Ramos (cell line): Measurements from ENCODE around the gene PVALB.

Experiments
- in situ Hi-C: fragments of 300-500 bp; cut with MboI; formaldehyde crosslinking; loops from one replicate; pipeline ENCODE4 v1.14.3; 2022; ENCODE audit warnings: low sequenced_read_pairs; ENCODE audit not compliant: unreplicated experiment

The PVALB gene

GRCh38 chr22:36815558-36816338 is 1.1 kb downstream of the PVALB start:
- in situ Hi-C loops, result no loop called here

- in situ Hi-C loops, result no loop called here
Observed at GRCh38 chr22:36814801-36815200, 2.0 kb downstream of the PVALB start.

GRCh38 chr22:36811094-36811800 is 5.6 kb downstream of the PVALB start:
- in situ Hi-C loops, result no loop called here

GRCh38 chr22:36809351-36809750 is 7.5 kb downstream of the PVALB start:
- in situ Hi-C loops, result no loop called here

- in situ Hi-C loops, result no loop called here
Observed at GRCh38 chr22:36808721-36809344, 8.0 kb downstream of the PVALB start.

GRCh38 chr22:36807627-36808026 is 9.2 kb downstream of the PVALB start:
- in situ Hi-C loops, result no loop called here

GRCh38 chr22:36806835-36807234 is 10.0 kb downstream of the PVALB start:
- in situ Hi-C loops, result no loop called here

- in situ Hi-C loops, result no loop called here
Observed at GRCh38 chr22:36803358-36803757, 13.5 kb downstream of the PVALB start.

- in situ Hi-C loops, result no loop called here
Observed at GRCh38 chr22:36798674-36799066, 18.2 kb downstream of the PVALB start.

- in situ Hi-C loops, result no loop called here
Observed at GRCh38 chr22:36797911-36798673, 18.7 kb downstream of the PVALB start.

GRCh38 chr22:36797374-36797773 is 19.5 kb downstream of the PVALB start:
- in situ Hi-C loops, result no loop called here

- in situ Hi-C loops, result no loop called here
Observed at GRCh38 chr22:36796552-36797175, 20.2 kb downstream of the PVALB start.

GRCh38 chr22:36795633-36796032 is 21.2 kb downstream of the PVALB start:
- in situ Hi-C loops, result no loop called here

GRCh38 chr22:36790648-36791047 is 26.2 kb downstream of the PVALB start:
- in situ Hi-C loops, result no loop called here

- in situ Hi-C loops, result loop anchor here (10.0 kb wide), 1 partner anchor 197 kb away; no protein-coding TSS in a partner anchor
Observed at GRCh38 chr22:36787204-36787988, 29.4 kb downstream of the PVALB start.

- in situ Hi-C loops, result loop anchor here (10.0 kb wide), 1 partner anchor 201 kb away; no protein-coding TSS in a partner anchor
Observed at GRCh38 chr22:36783743-36784142, 33.1 kb downstream of the PVALB start.

- in situ Hi-C loops, result loop anchor here (10.0 kb wide), 1 partner anchor 203 kb away; no protein-coding TSS in a partner anchor
Observed at GRCh38 chr22:36781656-36782627, 34.9 kb downstream of the PVALB start.

GRCh38 chr22:36778020-36778419 is 38.8 kb downstream of the PVALB start:
- in situ Hi-C loops, result no loop called here
